ENCODE data around the gene SAA1. TPM values are rescaled to one million over a fixed set of nuclear protein-coding genes. Genes with fewer than 3 reads are reported as not detected.

SAA1 gene
- total and polyA plus RNA-seq, 9 of the 15 experiments (the other 6 are each of a cell fraction or from before 2014, with no cell fraction given), result 6.3 TPM; not detected in 8

GRCh38 chr11:18264677-18265555 is 1.1 kb upstream of the SAA1 start:
- intact Hi-C loops (cut with micrococcal nuclease), result no loop called here
- no peak overlapping the region for H2AFZ ChIP-seq (ENCODE audit: low read depth, low read length)
- no peaks in the 10 kb centered on the region for H3K4me1 ChIP-seq (replicated peaks in 1 of 2; ENCODE audit: control insufficient read depth in 2 of 2, insufficient read depth in 2 of 2, low read length in 2 of 2)
- no peak overlapping the region for H3K27ac ChIP-seq (ENCODE audit: extremely low read depth, low read depth, low read length)
- no peak overlapping the region for H3K9ac ChIP-seq (ENCODE audit: insufficient read depth in 1 of 2, low read depth in 2 of 2, low read length in 2 of 2)
- DNase-seq (ENCODE audit: extremely low read depth in 1 of 4, low spot score in 3 of 4), result no peak
- no peak overlapping the region for H3K4me2 ChIP-seq (ENCODE audit: insufficient read depth, low read length)
- TF ChIP-seq CUX1 (CRISPR knock-in tag; IDR thresholded peaks at IDR 0.05) (no peak), HNRNPK (IDR thresholded peaks at IDR 0.05; ENCODE audit: low read depth, low read length, poor library complexity, severe bottlenecking) (peak; percentile 41), ZNF512 (tag; IDR thresholded peaks at IDR 0.05) (peak; percentile 93), PCBP2 (IDR thresholded peaks at IDR 0.05; ENCODE audit: low read depth, low read length, poor library complexity, severe bottlenecking) (peak; percentile 59), NFE2 (IDR thresholded peaks at IDR 0.05; ENCODE audit: low read depth) (no peak), SMARCB1 (IDR thresholded peaks at IDR 0.05; ENCODE audit: insufficient read length, low read depth) (no peak)
- POLR2A ChIA-PET, result interaction anchor here (0.6 to 0.9 kb wide), 4 partner anchors 11 to 185 kb away, joined by 3 read pairs; no protein-coding TSS in a partner anchor
- H3K27me3 ChIP-seq (ENCODE audit: control insufficient read depth in 2 of 2, insufficient read depth in 2 of 2, low read length in 2 of 2), result peaks cover 23 to 45% of the 10 kb centered on the region in 2 experiments; a peak in 4 of 5 replicates
- no peaks in the 10 kb centered on the region for H3K9me3 ChIP-seq (replicated peaks; ENCODE audit: control insufficient read depth, insufficient read depth, low read depth, low read length)
- no peaks in the 10 kb centered on the region for H3K79me2 ChIP-seq (ENCODE audit: control insufficient read depth, insufficient read depth, low read length)
- 0 out of 2 replicates have a peak, but pooled peaks cover 2% of the 10 kb centered on the region for H4K20me1 ChIP-seq (replicated peaks; ENCODE audit: control insufficient read depth, insufficient read depth, low read length)
- no peak for ATAC-seq
- no peak for FAIRE-seq
- 0% methylated on average over 1 of the region's 1 CpG for WGBS (ENCODE audit: insufficient coverage, low coverage, missing lambda C conversion rate)
- in situ Hi-C loops (cut with MboI), result no loop called here
- no TSS peak for BruUV-seq (replicated peaks)
- no peaks in the 10 kb centered on the region for H3K36me3 ChIP-seq (ENCODE audit: control insufficient read depth, insufficient read depth, low read length)
- CTCF ChIA-PET (ENCODE audit: low intra/inter-chr PET ratio), result no interaction called here
- H3K4me3 ChIP-seq, result no peak overlapping the region
- H3K9me1 ChIP-seq (ENCODE audit: control insufficient read depth, insufficient read depth, low read length), result no peaks in the 10 kb centered on the region

Data from K562 (cell line).